ENCODE measurements around the gene LGI4.

Gene LGI4

GRCh38 chr19:35084509-35084762 is 50.4 kb downstream of the LGI4 start:
- DNase-seq: no peak

- no peak for DNase-seq
Observed at GRCh38 chr19:35083691-35084508, 51.0 kb downstream of the LGI4 start.

GRCh38 chr19:35081201-35081600 is 53.7 kb downstream of the LGI4 start:
- no peak for DNase-seq

GRCh38 chr19:35080613-35081170 is 54.2 kb downstream of the LGI4 start:
- no peak for DNase-seq

GRCh38 chr19:35079826-35080225 is 55.0 kb downstream of the LGI4 start:
- DNase-seq: no peak

GRCh38 chr19:35077411-35078223 is 57.2 kb downstream of the LGI4 start:
- no peak for DNase-seq

- no peak for DNase-seq
Observed at GRCh38 chr19:35076657-35077056, 58.2 kb downstream of the LGI4 start.

GRCh38 chr19:35076026-35076370 is 58.9 kb downstream of the LGI4 start:
- no peak for DNase-seq

- no peak for DNase-seq
Observed at GRCh38 chr19:35075202-35076025, 59.4 kb downstream of the LGI4 start.
